Neural cell (in vitro differentiated cells): Measurements from ENCODE around the gene MS4A7. TPM values are rescaled to one million over a fixed set of nuclear protein-coding genes. Genes with fewer than 3 reads are reported as not detected.

Source experiments
- H2AFZ ChIP-seq: fragments of 200-600, 300-800 bp; sonication (generic), shearing (Covaris generic); 2 replicates; pipeline ENCODE4 v1.6.0; 2014; ENCODE audit warnings: low read depth, mild to moderate bottlenecking, antibody characterized with exemption, low read length, moderate library complexity
- H3F3A ChIP-seq: fragments of 200-600 bp; shearing (Covaris generic); 2 replicates; pipeline ENCODE4 v1.6.1; 2016; ENCODE audit warnings: mild to moderate bottlenecking, moderate library complexity, mixed read lengths, antibody characterized with exemption, low read length; ENCODE audit not compliant: insufficient read depth, poor library complexity, severe bottlenecking
- H3K27ac ChIP-seq: fragments of 200-600, 300-800 bp; sonication (generic), shearing (Covaris generic); 2 replicates; pipeline ENCODE4 v1.5.1; 2014; ENCODE audit warnings: mild to moderate bottlenecking, low read length, moderate library complexity
- H3K27me3 ChIP-seq: fragments of 300-800, 200-600 bp; sonication (generic), shearing (Covaris generic); 2 replicates; pipeline ENCODE4 v1.6.0; 2014; ENCODE audit warnings: mild to moderate bottlenecking, low read depth, low read length, moderate library complexity; ENCODE audit not compliant: insufficient read depth
- H3K36me3 ChIP-seq: fragments of 300-800, 200-600 bp; sonication (generic), shearing (Covaris generic); 2 replicates; pipeline ENCODE4 v1.5.1; 2014; ENCODE audit warnings: mild to moderate bottlenecking, antibody characterized with exemption, low read length, moderate library complexity; ENCODE audit not compliant: insufficient read depth
- H3K4me2 ChIP-seq: fragments of 300-800, 200-600 bp; sonication (generic), shearing (Covaris generic); 2 replicates; pipeline ENCODE4 v1.6.0; 2014; ENCODE audit warnings: mild to moderate bottlenecking, low read length
- H3K4me3 ChIP-seq: fragments of 300-800, 200-600 bp; sonication (generic), shearing (Covaris generic); 2 replicates; pipeline ENCODE4 v1.5.1; 2014; ENCODE audit warnings: mild to moderate bottlenecking, low read length, moderate library complexity
- H3K79me2 ChIP-seq: fragments of 200-600 bp; shearing (Covaris generic); replicated peaks from 2 replicates; pipeline ENCODE4 v1.6.0; 2014; ENCODE audit warnings: mild to moderate bottlenecking, low read length, moderate library complexity; ENCODE audit not compliant: insufficient read depth
- H3K9ac ChIP-seq: fragments of 300-800, 200-600 bp; sonication (generic), shearing (Covaris generic); 2 replicates; pipeline ENCODE4 v1.6.1; 2016; ENCODE audit warnings: mild to moderate bottlenecking, low read length, mixed read lengths
- H3K9me2 ChIP-seq: fragments of 200-600 bp; shearing (Covaris generic); 2 replicates; pipeline ENCODE4 v1.6.1; 2016; ENCODE audit warnings: mild to moderate bottlenecking, low read length, mixed read lengths; ENCODE audit not compliant: insufficient read depth
- H3K9me3 ChIP-seq: fragments of 200-600, 300-800 bp; sonication (generic), shearing (Covaris generic); 2 replicates; pipeline ENCODE4 v1.6.1; 2016; ENCODE audit warnings: mild to moderate bottlenecking, mixed run types, low read length, moderate library complexity, mixed read lengths
- H4K20me1 ChIP-seq: fragments of 200-600 bp; shearing (Covaris generic); 2 replicates; pipeline ENCODE4 v1.6.1; 2016; ENCODE audit warnings: mild to moderate bottlenecking, mixed run types; ENCODE audit not compliant: insufficient read depth
- CTCF ChIP-seq: fragments of 450-650 bp; IDR thresholded peaks from 2 replicates; pipeline ENCODE4 v1.5.1; 2014; ENCODE audit warnings: antibody characterized with exemption, mild to moderate bottlenecking, moderate library complexity; ENCODE audit not compliant: poor library complexity, severe bottlenecking
- EP300 ChIP-seq: fragments of 450-650 bp; conservative IDR thresholded peaks from 2 replicates; pipeline ENCODE4 v1.6.1; 2014; ENCODE audit warnings: antibody characterized with exemption, mild to moderate bottlenecking, moderate library complexity; ENCODE audit not compliant: poor library complexity, severe bottlenecking
- EZH2 ChIP-seq: fragments of 200-600, 300-800 bp; shearing (Covaris generic), sonication (generic); IDR thresholded peaks from 2 replicates; pipeline ENCODE4 v1.6.1; 2014; ENCODE audit warnings: antibody characterized with exemption, low read length, borderline replicate concordance, mild to moderate bottlenecking; ENCODE audit not compliant: insufficient read depth, poor library complexity, severe bottlenecking
- MXI1 ChIP-seq: fragments of 450-650 bp; conservative IDR thresholded peaks from 2 replicates; pipeline ENCODE4 v1.6.1; 2014; ENCODE audit warnings: antibody characterized with exemption, mild to moderate bottlenecking; ENCODE audit not compliant: poor library complexity, severe bottlenecking
- POLR2AphosphoS5 ChIP-seq: IDR thresholded peaks from 2 replicates; pipeline ENCODE4 v1.6.1; 2012
- RAD21 ChIP-seq: fragments of 450-650 bp; conservative IDR thresholded peaks from 2 replicates; pipeline ENCODE4 v1.6.1; 2014; ENCODE audit warnings: antibody characterized with exemption, mild to moderate bottlenecking, moderate library complexity
- SMC3 ChIP-seq: fragments of 450-650 bp; conservative IDR thresholded peaks from 2 replicates; pipeline ENCODE4 v1.6.1; 2014; ENCODE audit warnings: antibody characterized with exemption, mild to moderate bottlenecking, moderate library complexity; ENCODE audit not compliant: poor library complexity
- TAF1 ChIP-seq: IDR thresholded peaks from 2 replicates; pipeline ENCODE4 v1.6.1; 2012; ENCODE audit warnings: low read depth
- polyA plus RNA-seq: library from polyadenylated mRNA; depleted of rRNA; stranded (reverse); fragments of >200 nt; gene quantifications from 2 replicates; pipeline ENCODE4 v1.2.3, GENCODE V29; 2014
- TF ChIP-seq, protein P1 (sequence below): IDR thresholded peaks from 2 replicates; pipeline ENCODE4 v1.6.1; 2012; ENCODE audit warnings: borderline replicate concordance

Gene MS4A7
- polyA plus RNA-seq, 1 donor from 2014 or later: not detected

- no peaks in the 10 kb centered on the region for H3K9me3 ChIP-seq
- H3K36me3 ChIP-seq: no peaks in the 10 kb centered on the region
- H3F3A ChIP-seq: no peaks in the 10 kb centered on the region
- no peak overlapping the region for H3K4me3 ChIP-seq
- no peak overlapping the region for H3K27ac ChIP-seq
- H3K4me2 ChIP-seq: no peak overlapping the region
- H3K9me2 ChIP-seq: no peaks in the 10 kb centered on the region
- no peak overlapping the region for H2AFZ ChIP-seq
- H3K9ac ChIP-seq: no peak overlapping the region
- no peaks in the 10 kb centered on the region for H4K20me1 ChIP-seq
- TF ChIP-seq CTCF (no peak), RAD21 (no peak), POLR2AphosphoS5 (no peak), SMC3 (no peak), MXI1 (no peak), TAF1 (no peak), EZH2 (no peak), EP300 (no peak)
- TF ChIP-seq, protein P1, sequence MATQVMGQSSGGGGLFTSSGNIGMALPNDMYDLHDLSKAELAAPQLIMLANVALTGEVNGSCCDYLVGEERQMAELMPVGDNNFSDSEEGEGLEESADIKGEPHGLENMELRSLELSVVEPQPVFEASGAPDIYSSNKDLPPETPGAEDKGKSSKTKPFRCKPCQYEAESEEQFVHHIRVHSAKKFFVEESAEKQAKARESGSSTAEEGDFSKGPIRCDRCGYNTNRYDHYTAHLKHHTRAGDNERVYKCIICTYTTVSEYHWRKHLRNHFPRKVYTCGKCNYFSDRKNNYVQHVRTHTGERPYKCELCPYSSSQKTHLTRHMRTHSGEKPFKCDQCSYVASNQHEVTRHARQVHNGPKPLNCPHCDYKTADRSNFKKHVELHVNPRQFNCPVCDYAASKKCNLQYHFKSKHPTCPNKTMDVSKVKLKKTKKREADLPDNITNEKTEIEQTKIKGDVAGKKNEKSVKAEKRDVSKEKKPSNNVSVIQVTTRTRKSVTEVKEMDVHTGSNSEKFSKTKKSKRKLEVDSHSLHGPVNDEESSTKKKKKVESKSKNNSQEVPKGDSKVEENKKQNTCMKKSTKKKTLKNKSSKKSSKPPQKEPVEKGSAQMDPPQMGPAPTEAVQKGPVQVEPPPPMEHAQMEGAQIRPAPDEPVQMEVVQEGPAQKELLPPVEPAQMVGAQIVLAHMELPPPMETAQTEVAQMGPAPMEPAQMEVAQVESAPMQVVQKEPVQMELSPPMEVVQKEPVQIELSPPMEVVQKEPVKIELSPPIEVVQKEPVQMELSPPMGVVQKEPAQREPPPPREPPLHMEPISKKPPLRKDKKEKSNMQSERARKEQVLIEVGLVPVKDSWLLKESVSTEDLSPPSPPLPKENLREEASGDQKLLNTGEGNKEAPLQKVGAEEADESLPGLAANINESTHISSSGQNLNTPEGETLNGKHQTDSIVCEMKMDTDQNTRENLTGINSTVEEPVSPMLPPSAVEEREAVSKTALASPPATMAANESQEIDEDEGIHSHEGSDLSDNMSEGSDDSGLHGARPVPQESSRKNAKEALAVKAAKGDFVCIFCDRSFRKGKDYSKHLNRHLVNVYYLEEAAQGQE: no peak
- H3K79me2 ChIP-seq: no peaks in the 10 kb centered on the region
- no peaks in the 10 kb centered on the region for H3K27me3 ChIP-seq
These were observed 12.1 kb downstream of the MS4A7 start for GRCh38 chr11:60390419-60390818.

GRCh38 chr11:60392361-60392760 is 14.0 kb downstream of the MS4A7 start:
- Histone ChIP-seq H4K20me1 (no peaks in the 10 kb centered on the region), H2AFZ (no peak overlapping the region), H3F3A (no peaks in the 10 kb centered on the region), H3K27me3 (no peaks in the 10 kb centered on the region), H3K4me3 (no peak overlapping the region), H3K27ac (no peak overlapping the region), H3K9me3 (no peaks in the 10 kb centered on the region), H3K9ac (no peak overlapping the region), H3K36me3 (no peaks in the 10 kb centered on the region), H3K79me2 (no peaks in the 10 kb centered on the region), H3K4me2 (no peak overlapping the region), H3K9me2 (no peaks in the 10 kb centered on the region)
- TF ChIP-seq RAD21 (no peak), CTCF (no peak), EP300 (no peak), MXI1 (no peak), SMC3 (no peak), POLR2AphosphoS5 (no peak), EZH2 (no peak)
